GM03348 (cell line): ENCODE data around the gene FKBP5.

ENCODE experiments used
- DNase-seq: peaks from one replicate; pipeline ENCODE4 v3.0.0; 2012; ENCODE audit warnings: low spot score

Gene FKBP5

GRCh38 chr6:35662999-35663398 lies 25.7 kb downstream of the FKBP5 start:
- DNase-seq: no peak

GRCh38 chr6:35654883-35655282 lies 33.8 kb downstream of the FKBP5 start:
- no peak for DNase-seq

- no peak for DNase-seq
These were observed 37.5 kb downstream of the FKBP5 start for GRCh38 chr6:35651244-35651643.

GRCh38 chr6:35650015-35650414 lies 38.7 kb downstream of the FKBP5 start:
- no peak for DNase-seq

GRCh38 chr6:35648203-35648602 lies 40.5 kb downstream of the FKBP5 start:
- DNase-seq: no peak

- no peak for DNase-seq
These were observed 41.3 kb downstream of the FKBP5 start for GRCh38 chr6:35647400-35647799.

- no peak for DNase-seq
These were observed 45.6 kb downstream of the FKBP5 start for GRCh38 chr6:35643162-35643535.

GRCh38 chr6:35642471-35643161 lies 46.1 kb downstream of the FKBP5 start:
- DNase-seq: no peak

GRCh38 chr6:35640017-35640664 lies 48.6 kb downstream of the FKBP5 start:
- no peak for DNase-seq

GRCh38 chr6:35638679-35639078 lies 50.0 kb downstream of the FKBP5 start:
- DNase-seq: no peak

GRCh38 chr6:35637911-35638310 lies 50.8 kb downstream of the FKBP5 start:
- DNase-seq: no peak

- no peak for DNase-seq
These were observed 52.8 kb downstream of the FKBP5 start for GRCh38 chr6:35635601-35636597.

- DNase-seq: peak; percentile 16
These were observed 54.4 kb downstream of the FKBP5 start for GRCh38 chr6:35634316-35634715.

- no peak for DNase-seq
These were observed 55.1 kb downstream of the FKBP5 start for GRCh38 chr6:35633579-35634089.

- DNase-seq: no peak
These were observed 58.8 kb downstream of the FKBP5 start for GRCh38 chr6:35629876-35630378.

GRCh38 chr6:35626401-35626800 lies 62.3 kb downstream of the FKBP5 start:
- DNase-seq: no peak

- DNase-seq: peak; percentile 17
These were observed 64.2 kb downstream of the FKBP5 start for GRCh38 chr6:35624341-35625070.

- DNase-seq: no peak
These were observed 66.4 kb downstream of the FKBP5 start for GRCh38 chr6:35622283-35622682.

GRCh38 chr6:35620706-35621105 lies 68.0 kb downstream of the FKBP5 start:
- peak; percentile 9 for DNase-seq

- no peak for DNase-seq
These were observed 75.0 kb downstream of the FKBP5 start for GRCh38 chr6:35613762-35614161.

- DNase-seq: peak; percentile 38
These were observed 77.5 kb downstream of the FKBP5 start for GRCh38 chr6:35611240-35611639.

- no peak for DNase-seq
These were observed 77.9 kb downstream of the FKBP5 start for GRCh38 chr6:35610830-35611229.
